GM19239 (cell line): ENCODE results near the gene TAF11L14.

Experiments
- DNase-seq: peaks from one replicate; pipeline ENCODE4 v3.0.0; 2011; ENCODE audit warnings: low spot score; ENCODE audit not compliant: insufficient read length
- FAIRE-seq: peaks from 2 replicates; lab custom pipeline; 2011; peaks lifted over from hg19 to GRCh38; lab: Jason Lieb, UNC

The TAF11L14 gene

GRCh38 chr5:17678751-17679324 lies 44.6 kb downstream of the TAF11L14 start:
- DNase-seq: no peak
- FAIRE-seq: no peak

GRCh38 chr5:17679597-17680203 lies 45.4 kb downstream of the TAF11L14 start:
- FAIRE-seq: no peak

GRCh38 chr5:17680737-17681136 lies 46.5 kb downstream of the TAF11L14 start:
- DNase-seq (no peak), FAIRE-seq (no peak)

More at GRCh38 chr5:17679597-17680203, 45.4 kb downstream of the TAF11L14 start:
- no peak for DNase-seq
